ENCODE measurements around the gene COCH.

The COCH gene

DNA sequence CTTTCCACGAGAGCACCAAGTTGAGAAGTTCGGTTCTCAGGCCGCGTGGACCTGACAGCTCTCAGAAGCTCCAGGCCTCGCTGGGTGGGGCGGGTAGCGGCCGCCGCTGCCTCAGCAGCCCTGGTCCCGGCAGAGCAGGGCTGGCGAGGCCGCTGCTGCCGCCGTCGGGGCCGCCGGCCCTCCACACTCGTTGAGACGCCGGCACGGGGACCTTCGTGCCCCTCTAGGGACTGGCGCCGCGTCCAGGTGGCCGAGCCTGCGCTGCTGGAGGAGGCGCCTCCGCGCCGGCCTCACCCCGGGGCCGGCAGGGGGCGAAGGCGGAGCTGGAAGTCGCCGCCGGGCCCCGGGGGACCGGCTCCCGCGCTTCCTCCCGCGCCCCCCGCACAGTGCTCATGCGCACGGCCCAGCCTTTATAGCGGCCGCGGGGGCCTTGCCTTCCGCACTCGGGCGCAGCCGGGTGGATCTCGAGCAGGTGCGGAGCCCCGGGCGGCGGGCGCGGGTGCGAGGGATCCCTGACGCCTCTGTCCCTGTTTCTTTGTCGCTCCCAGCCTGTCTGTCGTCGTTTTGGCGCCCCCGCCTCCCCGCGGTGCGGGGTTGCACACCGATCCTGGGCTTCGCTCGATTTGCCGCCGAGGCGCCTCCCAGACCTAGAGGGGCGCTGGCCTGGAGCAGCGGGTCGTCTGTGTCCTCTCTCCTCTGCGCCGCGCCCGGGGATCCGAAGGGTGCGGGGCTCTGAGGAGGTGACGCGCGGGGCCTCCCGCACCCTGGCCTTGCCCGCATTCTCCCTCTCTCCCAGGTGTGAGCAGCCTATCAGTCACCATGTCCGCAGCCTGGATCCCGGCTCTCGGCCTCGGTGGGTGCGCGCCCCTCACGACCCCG lies at the start of gene COCH:
COCH (plus strand) TSS at position 440 of the 879 bp plus-strand sequence; CDS start at position 820, 380 bp downstream.
- peak; percentile 65 for DNase-seq

DNA sequence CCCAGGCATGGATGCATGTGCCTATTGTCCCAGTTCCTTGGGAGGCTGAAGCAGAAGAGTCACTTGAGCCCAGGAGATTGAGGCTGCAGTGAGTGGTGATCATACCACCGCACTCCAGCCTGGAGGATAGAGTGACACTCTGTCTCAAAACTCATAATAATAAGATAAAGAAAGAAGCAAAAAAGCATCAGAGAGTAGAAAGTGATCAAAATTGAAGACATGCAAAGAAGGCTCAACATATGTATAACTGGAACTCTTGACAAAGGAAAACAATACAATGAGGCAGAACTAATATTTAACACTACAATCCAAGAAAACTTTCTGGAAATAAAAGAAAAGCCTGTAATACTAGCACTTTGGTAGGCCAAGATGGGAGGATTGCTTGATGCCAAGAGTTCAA lies 48.3 kb upstream of the COCH start:
- DNase-seq, result no peak

DNA sequence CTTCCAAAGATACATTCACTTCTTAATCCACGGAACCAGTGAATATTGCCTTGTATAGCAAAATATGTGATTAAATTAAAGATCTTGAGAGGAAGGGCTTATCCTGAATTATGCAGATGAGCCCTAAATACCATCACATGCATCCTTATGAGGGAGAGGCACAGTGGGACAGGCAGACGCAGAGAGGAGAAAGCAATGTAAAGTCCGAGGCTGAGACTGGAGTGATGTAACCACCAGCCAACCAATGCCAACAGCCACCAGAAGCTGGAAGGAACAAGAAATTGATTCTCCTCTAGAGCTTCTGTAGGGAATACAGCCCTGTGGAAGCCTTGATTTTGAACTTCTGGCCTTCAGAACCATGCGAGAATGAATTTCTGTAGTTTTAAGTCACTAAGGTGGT lies 44.5 kb upstream of the COCH start:
- DNase-seq, result no peak

DNA sequence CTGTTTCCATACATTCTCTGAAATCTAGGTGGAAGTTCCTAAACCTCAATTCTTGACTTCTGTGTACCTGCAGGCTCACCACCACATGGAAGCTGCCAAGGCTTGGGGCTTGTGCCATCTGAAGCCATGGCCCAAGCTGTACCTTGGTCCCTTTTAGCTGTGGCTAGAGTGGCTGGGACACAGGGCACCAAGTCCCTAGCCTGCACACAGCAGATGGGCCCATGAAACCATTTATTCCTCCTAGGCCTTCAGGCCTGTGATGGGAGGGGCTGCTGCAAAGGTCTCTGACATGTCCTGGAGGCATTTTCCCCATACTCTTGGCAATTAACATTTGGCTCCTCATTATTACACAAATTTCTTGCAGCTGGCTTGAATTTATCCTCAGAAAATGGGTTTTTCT lies 40.0 kb upstream of the COCH start:
- DNase-seq, result no peak

DNA sequence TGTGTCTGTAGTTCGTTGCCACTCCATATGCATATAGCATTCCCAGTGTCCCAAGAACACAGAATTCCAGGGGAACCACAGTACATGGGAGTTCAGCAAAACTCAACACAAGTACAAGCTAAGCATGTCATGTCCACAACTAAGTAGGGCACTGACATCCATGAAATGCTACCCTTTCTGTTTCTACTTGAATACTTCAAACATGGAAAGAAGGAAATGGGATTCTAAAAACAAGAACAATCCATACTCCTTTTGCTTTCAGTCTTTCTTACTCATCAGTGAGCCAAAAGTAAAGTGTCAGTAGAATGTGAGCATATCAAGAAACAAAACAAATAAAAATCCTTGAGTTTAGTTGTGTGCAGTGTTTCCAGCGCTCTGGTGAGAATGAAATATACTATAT lies 36.0 kb upstream of the COCH start:
- DNase-seq, result no peak

DNA sequence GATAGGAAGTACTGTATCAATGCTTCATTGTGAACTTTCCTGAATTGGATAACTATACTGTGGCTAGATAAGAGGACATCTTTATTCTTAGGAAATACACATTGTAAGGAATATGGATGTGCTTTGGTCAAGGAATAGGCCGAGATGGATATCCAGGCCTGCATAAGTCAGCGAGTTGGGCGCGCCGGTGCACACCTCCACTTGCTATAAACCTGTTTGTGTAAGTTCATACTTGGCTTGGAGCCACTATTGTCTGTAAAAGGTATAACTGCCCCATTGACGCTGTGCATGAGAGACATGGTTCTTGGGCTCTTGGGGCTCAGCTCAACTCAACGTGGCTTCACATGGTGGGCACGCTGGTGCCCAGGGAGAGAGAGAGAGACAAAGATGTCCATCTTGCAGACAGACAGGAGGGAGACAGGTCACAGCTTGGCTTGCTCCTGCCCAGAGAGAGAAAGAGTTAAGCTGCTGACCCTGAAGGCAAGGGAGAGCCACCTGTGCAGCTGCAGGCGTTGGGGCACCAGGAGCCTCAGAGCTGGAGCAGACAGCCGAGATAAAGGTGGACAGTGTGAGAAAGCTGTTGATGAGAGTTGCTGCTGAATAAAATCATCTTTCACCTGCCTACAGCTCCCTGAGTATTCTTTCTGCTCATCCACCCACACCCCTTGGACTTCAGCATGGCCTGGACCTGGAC lies 34.1 kb upstream of the COCH start:
- DNase-seq, result no peak

DNA sequence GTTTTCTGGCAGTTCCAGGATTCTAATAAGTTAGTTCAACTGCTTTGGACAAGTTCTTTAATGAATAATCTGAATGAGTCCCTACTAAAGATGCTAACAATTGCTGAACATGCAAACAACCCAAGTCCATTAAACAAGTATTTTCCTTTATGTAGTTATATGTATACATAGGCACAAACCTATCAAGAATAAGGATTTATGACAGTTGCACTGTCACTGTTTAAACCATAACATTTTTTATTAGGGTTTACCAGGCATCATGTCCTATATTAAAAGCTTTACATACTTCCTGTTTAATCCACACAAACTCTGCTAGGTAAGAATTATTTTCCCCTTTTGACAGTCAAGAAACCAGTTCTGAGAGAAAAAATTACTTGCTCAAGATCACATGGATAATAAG lies 31.9 kb upstream of the COCH start:
- no peak for DNase-seq

DNA sequence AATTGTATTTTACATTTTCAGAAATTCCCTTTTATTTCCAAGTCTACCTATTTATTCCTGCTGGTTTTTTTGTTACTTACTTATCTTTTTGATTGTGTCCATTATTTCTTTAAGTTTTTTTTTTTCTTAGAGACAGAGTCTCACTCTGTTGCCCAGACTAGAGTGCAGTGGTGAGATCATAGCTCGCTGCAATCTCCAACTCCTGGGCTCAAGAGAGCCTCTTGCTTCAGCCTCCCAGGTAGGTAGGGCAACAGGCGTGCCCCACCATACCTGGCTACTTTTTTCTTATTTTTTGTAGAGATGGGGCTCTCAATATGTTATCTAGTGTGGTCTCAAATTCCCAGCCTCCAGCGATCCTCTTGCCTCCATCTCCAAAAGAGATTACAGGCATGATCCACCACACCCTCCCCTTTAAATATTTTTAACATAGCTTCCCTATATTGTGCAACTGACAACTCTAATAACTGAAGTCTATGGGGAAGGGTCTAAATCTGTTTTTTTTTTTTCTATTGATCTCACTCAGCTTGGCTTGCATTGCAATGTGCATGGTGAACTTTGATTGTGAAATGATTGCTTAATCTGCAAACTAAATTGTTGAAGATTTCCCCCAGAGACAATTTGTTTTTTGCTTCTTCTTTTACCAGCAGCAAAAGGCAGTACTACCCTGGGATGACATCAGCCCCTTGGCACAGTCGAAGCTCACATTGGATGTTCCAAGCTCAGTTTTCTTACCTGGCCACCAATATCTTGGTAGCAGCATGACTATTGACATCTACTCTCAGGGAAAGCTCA lies 25.7 kb upstream of the COCH start:
- DNase-seq, result no peak

DNA sequence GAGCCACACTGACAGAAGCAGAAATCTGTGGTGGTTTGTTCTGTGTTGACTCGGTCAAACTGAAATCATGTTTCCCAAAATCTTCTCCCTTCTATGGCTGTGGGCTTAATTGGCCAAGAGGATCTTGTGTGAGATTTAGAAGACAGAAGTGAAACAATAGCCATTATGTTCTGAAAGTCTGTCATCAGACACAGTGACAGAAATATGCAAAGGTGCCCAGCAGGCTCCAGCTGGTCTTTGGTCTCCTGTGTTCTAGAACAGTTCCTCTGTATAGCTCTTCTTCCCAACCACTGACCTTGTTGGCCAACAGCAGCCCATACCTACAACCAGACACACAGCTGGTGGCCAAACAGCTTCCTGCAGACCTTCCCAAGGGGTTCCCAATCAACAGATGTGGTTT lies 25.0 kb upstream of the COCH start:
- DNase-seq, result no peak

DNA sequence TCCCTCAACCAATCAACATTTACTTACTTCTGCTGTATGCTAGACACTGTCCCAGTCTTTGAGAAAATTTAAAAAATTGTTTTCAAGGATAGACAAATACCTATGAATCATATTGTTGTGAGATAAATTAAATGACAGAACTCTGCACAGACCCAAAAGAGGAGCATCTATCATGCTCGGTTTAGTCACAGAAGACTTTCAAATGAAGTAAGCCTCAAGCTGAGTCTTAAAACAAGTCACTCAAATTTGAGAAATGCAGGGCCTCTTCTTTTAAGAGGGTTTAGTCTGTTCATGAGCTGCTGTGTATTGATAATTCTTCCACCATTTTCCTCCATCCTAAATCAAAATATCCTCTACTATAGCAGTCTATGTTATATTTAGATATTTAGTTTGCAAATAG lies 24.4 kb upstream of the COCH start:
- DNase-seq, result no peak

DNA sequence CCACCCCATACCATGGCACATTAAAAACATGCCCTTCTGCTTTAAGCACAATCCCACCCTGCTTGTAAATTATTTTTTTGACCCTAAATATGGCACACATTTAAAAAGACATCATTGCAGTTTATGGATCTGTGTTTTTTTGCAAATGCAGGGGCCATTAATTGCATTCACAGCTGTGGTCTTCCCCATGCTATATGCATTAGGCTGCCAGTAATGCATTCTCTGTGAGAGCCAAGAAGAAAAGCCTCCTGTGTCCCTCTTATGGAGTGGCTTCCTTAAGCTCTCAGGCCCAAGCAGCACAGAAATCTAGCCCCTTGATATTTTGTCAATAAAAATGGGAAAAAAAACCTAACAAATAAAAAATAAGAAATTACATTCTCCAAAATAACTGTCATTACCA lies 20.4 kb upstream of the COCH start:
- no peak for DNase-seq

DNA sequence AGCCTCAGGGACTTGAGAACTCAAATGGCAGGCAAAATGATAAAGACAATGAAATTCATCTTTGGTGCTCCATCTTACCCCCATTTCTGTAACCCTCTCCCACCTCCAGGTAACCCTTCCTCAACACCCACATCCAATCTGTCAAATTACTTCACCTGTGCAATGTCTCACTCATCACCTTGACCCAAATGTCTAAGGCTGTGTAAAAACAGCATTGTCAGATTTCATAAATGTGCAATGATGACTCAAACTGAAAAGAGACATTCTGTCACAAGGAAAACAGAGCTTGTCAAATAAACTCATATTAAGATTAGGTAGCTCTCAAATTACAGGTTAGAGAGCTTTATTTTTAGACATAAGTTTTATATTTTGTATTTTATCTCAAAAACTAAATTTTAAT lies 19.9 kb upstream of the COCH start:
- no peak for DNase-seq

DNA sequence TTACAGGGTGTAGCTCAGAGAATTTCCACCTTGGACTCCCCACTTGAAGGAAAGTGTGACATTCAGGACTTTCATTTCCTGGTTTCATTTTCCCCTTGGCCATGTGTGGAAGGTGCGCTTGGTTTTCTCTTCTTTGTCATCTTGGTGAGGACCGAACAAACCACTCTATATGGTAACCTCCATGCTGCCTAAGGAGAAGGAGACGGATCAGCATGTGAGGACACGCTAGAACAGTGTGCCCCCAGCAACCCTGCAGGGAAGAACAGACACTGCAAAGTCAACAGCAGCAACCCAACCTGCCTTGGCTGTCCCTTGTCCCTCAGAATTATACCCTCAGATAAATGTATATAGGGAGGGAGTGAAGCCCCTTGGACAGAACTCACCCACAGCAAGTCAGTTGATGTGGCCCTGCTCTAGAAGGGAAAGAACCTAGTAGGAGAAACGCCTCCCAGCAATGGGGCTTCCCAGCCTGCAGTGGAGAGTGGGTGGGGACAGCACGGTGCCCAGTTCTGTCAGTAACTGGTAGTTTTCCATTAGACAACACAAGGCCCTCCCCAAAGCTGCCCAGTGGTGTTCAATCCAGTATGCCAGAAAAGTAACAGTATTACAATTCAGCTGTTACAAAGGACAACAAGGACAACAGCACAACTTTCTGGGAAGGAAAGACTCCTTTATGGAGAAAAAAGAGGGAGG lies 18.9 kb upstream of the COCH start:
- no peak for DNase-seq

DNA sequence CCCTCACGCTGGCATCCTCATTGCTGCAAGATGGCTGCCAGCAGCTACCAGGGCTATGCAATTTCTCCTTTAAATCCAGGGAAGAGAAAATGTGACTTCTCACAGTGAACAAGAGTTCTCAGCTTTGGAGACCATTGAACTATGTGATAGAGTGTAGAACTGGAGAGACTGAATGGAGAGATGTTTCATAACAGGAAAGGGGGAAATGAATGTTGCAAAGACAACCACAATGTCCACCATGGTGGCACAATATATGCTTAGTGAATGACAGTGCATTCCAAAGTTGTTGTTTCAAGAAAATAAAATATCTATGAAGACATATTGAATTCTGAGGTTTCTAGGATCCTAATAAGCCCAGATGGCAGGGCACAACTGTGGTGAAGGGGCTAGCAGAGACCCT lies 13.2 kb upstream of the COCH start:
- peak; percentile 60 for DNase-seq

DNA sequence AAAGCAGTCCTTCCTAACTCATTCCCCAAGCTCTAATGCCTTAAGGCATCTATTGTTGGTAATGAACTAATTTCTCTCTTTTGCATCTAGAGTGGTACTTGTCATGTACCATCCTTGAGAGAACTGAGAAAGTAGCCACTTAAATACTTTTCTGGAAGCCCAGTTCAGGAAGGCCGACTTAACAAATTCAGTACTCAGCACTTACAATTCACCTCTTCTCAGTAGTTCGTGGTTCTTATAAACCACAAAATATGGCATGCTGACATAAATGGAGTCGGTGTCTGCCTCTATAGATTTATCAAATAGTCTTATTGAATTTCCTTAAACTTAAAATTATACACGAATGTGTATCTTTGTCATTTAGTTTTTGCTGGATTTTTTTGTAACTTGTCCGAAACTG lies 9.4 kb upstream of the COCH start:
- no peak for DNase-seq

DNA sequence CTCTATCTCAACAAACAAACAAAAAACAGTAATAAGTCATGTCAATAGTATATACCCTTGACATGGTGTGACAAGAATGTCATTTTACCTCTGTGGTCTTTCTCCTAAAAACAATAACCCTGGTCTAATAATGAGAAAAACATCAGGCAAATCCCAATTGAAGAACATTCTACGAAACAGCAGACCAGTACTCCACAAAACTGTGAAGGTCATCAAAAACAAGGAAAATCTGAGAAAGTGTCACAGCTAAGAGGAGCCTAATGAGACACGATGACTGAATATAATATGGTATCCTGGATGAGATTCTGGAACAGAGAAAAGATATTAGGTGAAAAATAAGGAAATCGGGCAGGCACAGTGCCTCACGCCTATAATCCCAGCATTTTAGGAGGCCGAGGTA lies 5.6 kb upstream of the COCH start:
- DNase-seq, result no peak

DNA sequence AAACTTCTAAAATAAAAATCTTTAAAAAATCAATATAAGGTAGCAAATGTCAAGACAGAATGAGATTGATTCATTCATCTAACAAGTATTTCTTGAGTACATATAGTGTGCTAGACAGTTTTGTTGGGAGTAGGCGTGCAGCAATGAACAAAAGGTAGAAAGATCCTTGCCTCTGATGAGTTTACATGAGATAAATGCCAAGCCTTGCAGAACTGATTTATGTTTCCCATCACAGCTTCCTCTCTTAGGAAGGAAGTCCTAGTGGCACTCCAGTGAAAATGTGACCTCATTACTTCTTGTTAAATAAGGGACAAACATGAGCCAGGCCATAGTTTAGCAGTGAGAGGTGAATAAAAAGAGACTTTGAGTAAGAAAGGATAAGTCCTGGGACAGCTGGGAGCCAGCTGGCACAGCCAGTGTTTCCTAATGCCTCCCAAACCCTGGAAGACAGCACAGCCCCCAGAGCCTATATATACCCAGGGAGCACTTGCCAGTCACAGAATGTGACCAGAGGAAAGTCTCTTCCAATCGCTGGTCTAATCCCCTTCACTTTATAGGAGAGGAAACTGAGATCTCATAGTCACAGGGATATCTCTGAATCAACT lies 4.7 kb upstream of the COCH start:
- no peak for DNase-seq

DNA sequence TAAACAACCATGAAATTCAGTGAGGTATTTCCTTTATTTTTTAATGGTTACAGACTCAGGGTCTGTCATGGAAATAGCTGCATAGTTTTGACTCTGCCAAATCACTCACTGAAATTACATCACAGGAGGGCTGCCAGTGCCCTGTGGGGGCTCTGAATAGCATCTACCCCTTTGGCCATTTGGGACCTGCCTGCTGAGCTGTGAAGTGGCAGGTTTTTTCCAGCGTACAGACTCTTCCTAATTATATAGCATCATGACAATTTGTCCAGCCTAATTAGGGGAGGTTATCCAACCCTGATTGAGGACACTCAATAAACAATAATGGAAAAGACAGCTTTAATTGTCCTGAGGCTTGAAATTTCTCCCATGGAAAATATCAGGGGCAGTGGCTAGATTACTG lies 1.8 kb upstream of the COCH start:
- no peak for DNase-seq

DNA sequence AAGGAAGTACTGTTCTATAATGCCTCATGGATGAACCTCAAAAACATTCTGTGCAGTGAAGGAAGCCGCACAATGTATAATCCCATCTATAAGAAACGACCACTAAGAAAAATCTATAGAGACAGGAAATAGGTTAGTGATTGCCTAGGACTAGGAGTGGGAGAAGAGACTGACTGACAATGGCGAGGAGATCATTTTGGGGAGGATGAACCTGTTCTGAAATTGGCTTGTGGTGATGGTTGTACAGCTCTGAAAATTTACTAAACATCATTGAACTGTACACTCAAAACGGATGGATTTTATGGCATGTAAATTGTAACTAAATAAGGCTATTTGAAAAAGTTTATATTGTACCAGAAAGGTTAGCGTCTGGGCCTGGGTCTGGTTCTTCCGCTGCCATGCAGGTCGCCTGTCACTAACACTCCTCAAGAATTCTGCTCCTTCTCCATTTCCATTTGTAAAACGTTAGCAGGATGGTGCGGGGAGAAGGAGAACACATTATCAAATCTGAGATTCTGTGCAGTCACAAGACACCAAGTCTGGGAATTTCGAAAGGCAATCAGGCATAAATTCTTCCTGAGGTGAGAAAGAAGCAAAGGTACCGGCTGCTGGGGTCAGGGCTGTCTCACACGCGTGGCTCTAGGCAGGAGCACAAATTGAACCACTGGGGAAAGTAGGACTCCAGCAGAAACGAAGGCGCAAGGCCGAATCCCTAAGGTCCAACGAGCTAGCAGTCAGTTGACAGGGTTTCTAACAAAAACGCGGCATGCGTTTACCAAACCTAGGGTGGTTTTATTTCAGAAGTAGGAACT lies 845 bp upstream of the COCH start:
- DNase-seq, result no peak

DNA sequence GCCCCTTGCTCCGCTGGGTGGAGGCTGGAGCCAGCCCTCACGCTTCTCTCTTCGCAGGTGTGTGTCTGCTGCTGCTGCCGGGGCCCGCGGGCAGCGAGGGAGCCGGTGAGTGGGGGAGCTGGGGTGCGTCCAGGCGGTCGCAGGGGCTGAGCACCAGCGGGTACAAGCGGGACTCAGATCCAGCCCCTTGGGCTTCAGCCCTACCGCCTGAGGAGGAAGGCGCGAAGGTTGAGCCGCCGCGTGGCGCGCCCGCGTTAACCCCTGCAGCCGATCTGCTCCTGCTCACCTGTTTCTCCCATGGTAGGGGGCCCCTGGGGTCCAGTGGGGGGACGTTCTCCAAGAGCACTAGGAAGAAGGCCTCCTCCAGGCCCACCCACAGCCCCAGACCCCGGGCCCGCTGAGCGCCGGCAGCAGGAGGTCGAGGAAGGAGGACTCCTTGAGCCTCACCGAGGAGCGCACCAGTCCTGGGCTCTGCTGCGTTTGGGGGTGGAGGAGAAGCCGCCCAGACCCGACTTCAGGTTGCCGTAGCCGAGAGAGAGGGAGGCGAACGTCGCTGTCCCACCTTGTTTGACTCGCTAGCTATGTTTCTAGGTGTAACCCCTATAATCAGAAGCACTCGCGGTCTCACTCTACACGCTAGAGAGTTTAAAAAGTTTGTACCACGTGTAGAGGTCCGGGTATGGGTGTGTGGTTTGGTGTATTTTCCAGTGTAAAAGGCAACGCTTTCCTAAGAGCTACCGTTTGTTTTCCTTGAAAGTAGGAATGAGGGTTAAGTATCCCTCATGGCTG lies 834 bp downstream of the COCH start:
- no peak for DNase-seq

DNA sequence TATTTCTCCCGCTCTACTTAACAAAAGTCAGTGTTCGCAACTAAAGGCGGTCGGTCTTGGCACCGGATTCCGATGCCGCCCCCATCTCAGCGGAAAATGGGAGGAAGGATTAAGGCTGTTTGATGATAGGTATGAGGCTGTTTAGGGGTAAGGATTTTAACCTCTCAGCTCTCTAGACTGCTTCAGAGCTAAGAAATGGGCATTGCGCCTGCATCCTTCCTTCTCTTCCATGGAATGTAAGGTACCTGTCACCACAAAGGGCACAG lies 1.4 kb downstream of the COCH start:
- DNase-seq, result no peak

All from GF-D8 (cell line).